GM13977 (cell line): ENCODE results near the gene PHACTR1.

Source experiments
- DNase-seq: peaks from one replicate; pipeline ENCODE4 v3.0.0; 2012; ENCODE audit warnings: low spot score
- CTCF ChIP-seq: IDR thresholded peaks from 2 replicates; pipeline ENCODE4 v1.5.1; 2012; ENCODE audit warnings: mild to moderate bottlenecking, control low read depth; ENCODE audit not compliant: insufficient read depth; ENCODE audit errors: extremely low read depth, missing control alignments
- in situ Hi-C: fragments of 300-500 bp; cut with MboI; formaldehyde crosslinking; loops from one replicate; pipeline ENCODE4 v1.12.0; 2022; ENCODE audit warnings: low sequenced_read_pairs, low pct_unique_long_range_greater_than_20kb, mixed read lengths, inconsistent platforms; ENCODE audit not compliant: unreplicated experiment

PHACTR1 gene

GRCh38 chr6:12836009-12836408 is 119.4 kb downstream of the PHACTR1 start:
- in situ Hi-C loops = no loop called here
- DNase-seq = no peak
- no peak for TF ChIP-seq CTCF

- TF ChIP-seq CTCF = no peak
- in situ Hi-C loops = no loop called here
- DNase-seq = no peak
Measured at GRCh38 chr6:12841619-12842018, 125.1 kb downstream of the PHACTR1 start.

DNA sequence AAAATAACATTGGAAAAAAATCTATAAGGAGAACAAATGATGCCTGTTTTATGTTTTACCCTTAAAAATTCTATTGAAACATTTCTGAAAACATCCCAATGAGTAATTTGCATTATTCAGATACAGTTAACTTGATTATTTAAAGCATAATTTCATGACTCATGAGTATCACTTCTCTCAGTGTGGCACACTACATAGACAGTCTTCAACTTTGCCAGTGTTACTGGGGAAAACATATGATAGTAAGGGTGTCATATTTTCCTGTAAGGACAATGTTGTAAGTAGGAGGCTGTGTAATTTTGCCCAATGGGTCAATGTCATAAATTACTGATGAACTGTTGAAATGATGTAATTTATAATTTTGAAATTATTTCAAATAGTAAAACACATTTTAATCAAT is 125.5 kb downstream of the PHACTR1 start:
- no peak for DNase-seq
- no peak for TF ChIP-seq CTCF
- in situ Hi-C loops = no loop called here

DNA sequence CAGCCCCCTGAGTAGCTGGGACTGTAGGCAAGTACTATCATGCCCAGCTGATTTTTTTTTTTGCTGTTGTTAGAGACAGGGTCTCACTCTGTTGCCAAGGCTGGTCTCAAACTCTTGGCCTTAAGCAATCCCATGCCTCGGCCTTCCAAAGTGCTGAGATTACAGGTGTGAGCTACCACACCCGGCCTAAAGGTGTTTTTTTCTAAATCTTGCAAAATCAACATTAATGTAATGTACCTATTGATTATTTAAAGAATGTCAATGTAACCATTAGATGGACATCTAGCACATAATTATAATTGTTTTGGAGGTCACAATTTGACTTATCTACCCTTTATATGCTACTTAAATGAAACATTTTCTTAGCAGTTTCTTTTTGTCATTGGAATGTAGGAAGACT is 126.1 kb downstream of the PHACTR1 start:
- DNase-seq = no peak
- in situ Hi-C loops = no loop called here

GRCh38 chr6:12844284-12845223 is 128.0 kb downstream of the PHACTR1 start:
- peak; percentile 22 for DNase-seq
- in situ Hi-C loops = no loop called here
- TF ChIP-seq CTCF = peak; percentile 65

More for the DNA sequence above, 126.1 kb downstream of the PHACTR1 start:
- no peak for TF ChIP-seq CTCF

- in situ Hi-C loops = no loop called here
- TF ChIP-seq CTCF = no peak
- no peak for DNase-seq
Measured at GRCh38 chr6:12845224-12846004, 128.8 kb downstream of the PHACTR1 start.
